Peyer's patch (tissue), 4 donors: ENCODE results near the gene DVL1.

Experiments
- CTCF ChIP-seq, 6 experiments: fragments of 450-650 bp in 4 of 6; fragments of 200-600 bp in 2 of 6; sonication (generic) in 1 of 6; IDR thresholded peaks; one replicate each; pipeline ENCODE4 v1.5.1; 2017 to 2019; ENCODE audit warnings: antibody characterized with exemption in 6 of 6, mild to moderate bottlenecking in 3 of 6, moderate library complexity in 1 of 6
- POLR2A ChIP-seq, 2 donors: fragments of 450-650 bp; IDR thresholded peaks; one replicate each; pipeline ENCODE4 v1.5.1; 2017; ENCODE audit warnings: antibody characterized with exemption in 2 of 2, mild to moderate bottlenecking in 2 of 2, moderate library complexity in 2 of 2

- TF ChIP-seq CTCF (IDR thresholded peaks at IDR 0.05) (peak; percentile 70 to 87 (median 82)), POLR2A (IDR thresholded peaks at IDR 0.05) (no peak)
These were observed 57.4 kb downstream of the DVL1 start for GRCh38 chr1:1291548-1292441.
